Neural progenitor cell (in vitro differentiated cells): ENCODE data around the gene CDC42EP3. TPM values are rescaled to one million over a fixed set of nuclear protein-coding genes. Genes with fewer than 3 reads are reported as not detected.

Source experiments
- DNase-seq: peaks from one replicate; pipeline ENCODE4 v3.0.0-alpha.2; 2016; ENCODE audit warnings: low spot score
- H2AFZ ChIP-seq: fragments of 200-600 bp; sonication (generic); replicated peaks from 2 replicates; pipeline ENCODE4 v1.6.1; 2016; ENCODE audit warnings: antibody characterized with exemption
- H3F3A ChIP-seq: fragments of 200-600 bp; sonication (generic); 2 replicates; pipeline ENCODE4 v1.6.1; 2016; ENCODE audit warnings: antibody characterized with exemption, low read depth
- H3K27ac ChIP-seq: fragments of 200-600 bp; sonication (generic); 2 replicates; pipeline ENCODE4 v1.5.1; 2016; ENCODE audit warnings: mild to moderate bottlenecking
- H3K27me3 ChIP-seq: fragments of 200-600 bp; sonication (generic); 2 replicates; pipeline ENCODE4 v1.6.1; 2016; ENCODE audit warnings: mild to moderate bottlenecking, moderate library complexity
- H3K36me3 ChIP-seq: fragments of 200-600 bp; sonication (generic); 2 replicates; pipeline ENCODE4 v1.5.1; 2016
- H3K4me1 ChIP-seq: fragments of 200-600 bp; sonication (generic); 2 replicates; pipeline ENCODE4 v1.6.1; 2016; ENCODE audit warnings: mixed run types
- H3K4me2 ChIP-seq: fragments of 200-600 bp; sonication (generic); 2 replicates; pipeline ENCODE4 v1.6.1; 2016
- H3K4me3 ChIP-seq: fragments of 200-600 bp; sonication (generic); 2 replicates; pipeline ENCODE4 v1.5.1; 2016
- H3K79me2 ChIP-seq: fragments of 200-600 bp; sonication (generic); 2 replicates; pipeline ENCODE4 v1.6.1; 2016; ENCODE audit warnings: low read depth
- H3K9ac ChIP-seq: fragments of 200-600 bp; sonication (generic); 2 replicates; pipeline ENCODE4 v1.6.1; 2016
- H3K9me3 ChIP-seq: fragments of 200-600 bp; sonication (generic); 2 replicates; pipeline ENCODE4 v1.5.1; 2016; ENCODE audit warnings: low read depth
- H4K20me1 ChIP-seq: fragments of 200-600 bp; sonication (generic); 2 replicates; pipeline ENCODE4 v1.6.1; 2016; ENCODE audit warnings: low read depth
- H3K27ac Mint-ChIP-seq: 3 replicates; pipeline ENCODE4 v1.8.0; 2021; ENCODE audit warnings: mixed read lengths
- H3K27me3 Mint-ChIP-seq: 2 replicates; pipeline ENCODE4 v1.8.0; 2022; ENCODE audit warnings: low read depth, mild to moderate bottlenecking, inconsistent platforms, moderate library complexity, mixed read lengths; ENCODE audit not compliant: insufficient read depth
- H3K36me3 Mint-ChIP-seq: 3 replicates; pipeline ENCODE4 v1.8.0; 2021; ENCODE audit warnings: mixed read lengths
- H3K4me1 Mint-ChIP-seq: 3 replicates; pipeline ENCODE4 v1.8.0; 2021; ENCODE audit warnings: mixed read lengths
- H3K4me3 Mint-ChIP-seq: 3 replicates; pipeline ENCODE4 v1.8.0; 2021; ENCODE audit warnings: mild to moderate bottlenecking, moderate library complexity, mixed read lengths
- H3K9me3 Mint-ChIP-seq: 3 replicates; pipeline ENCODE4 v1.8.0; 2020; ENCODE audit warnings: mixed read lengths
- CTCF ChIP-seq: fragments of 200-600 bp; sonication (generic); IDR thresholded peaks from 2 replicates; pipeline ENCODE4 v1.5.1; 2017; ENCODE audit warnings: antibody characterized with exemption, mild to moderate bottlenecking
- EZH2 ChIP-seq: fragments of 200-600 bp; sonication (generic); IDR thresholded peaks from 2 replicates; pipeline ENCODE4 v1.6.1; 2017; ENCODE audit warnings: antibody characterized with exemption, mild to moderate bottlenecking, moderate library complexity
- EZH2phosphoT487 ChIP-seq: fragments of 200-600 bp; sonication (generic); IDR thresholded peaks from 2 replicates; pipeline ENCODE4 v1.6.1; 2017; ENCODE audit warnings: antibody characterized with exemption
- total RNA-seq: library from RNA; depleted of rRNA; stranded (reverse); fragments of >200 nt; gene quantifications from 2 replicates; pipeline ENCODE4 v1.2.3, GENCODE V29; 2015; ENCODE audit warnings: low replicate concordance

Gene CDC42EP3
- total RNA-seq, 1 donor from 2014 or later = 21.2 TPM

DNA sequence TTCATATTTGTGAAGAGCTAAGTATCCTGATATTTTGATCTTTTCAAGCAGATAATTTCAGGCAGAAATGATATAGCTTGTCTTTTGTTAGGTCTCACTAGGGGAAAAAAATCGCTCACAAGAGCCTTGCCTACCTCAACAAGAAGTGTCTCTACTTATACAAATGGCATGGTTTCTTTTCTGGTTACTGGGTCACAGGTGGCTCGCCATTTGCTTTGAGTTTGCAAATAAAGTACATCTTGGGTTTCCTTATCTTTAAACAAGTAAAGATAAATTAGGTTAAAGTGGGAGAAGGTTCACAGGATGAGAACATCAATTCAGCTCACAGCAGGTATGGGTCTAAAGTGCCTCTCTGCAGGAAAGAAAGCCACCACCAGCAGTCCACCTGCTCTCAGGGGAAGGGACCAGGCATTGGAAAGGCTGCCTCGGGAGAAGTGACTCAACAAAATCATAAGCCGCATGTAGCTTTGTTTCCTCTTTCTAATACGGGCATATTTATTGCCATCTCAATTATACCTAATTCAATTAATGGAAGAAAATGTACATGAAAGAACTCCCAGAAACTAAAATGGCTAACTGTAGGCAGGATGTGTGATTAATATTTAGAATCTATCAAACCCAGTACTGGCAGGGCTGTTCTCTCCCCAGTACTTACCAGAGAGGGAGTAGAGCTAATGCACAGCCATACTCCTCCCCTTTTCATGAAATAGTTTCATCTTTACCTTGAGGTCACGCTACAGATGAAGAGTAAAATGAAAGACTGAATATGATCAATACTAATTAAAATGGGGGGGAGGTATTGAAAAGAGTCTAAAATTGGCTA, 28.3 kb downstream of the CDC42EP3 start:
- H3K4me3 ChIP-seq = no peak overlapping the region
- H3K27ac Mint-ChIP-seq = no peak overlapping the region
- H3K36me3 Mint-ChIP-seq = peaks cover 37% of the 10 kb centered on the region
- H3K27ac ChIP-seq = no peak overlapping the region
- H3F3A ChIP-seq = no peaks in the 10 kb centered on the region
- no peaks in the 10 kb centered on the region for H3K36me3 ChIP-seq
- H3K4me3 Mint-ChIP-seq = no peak overlapping the region
- H3K4me1 Mint-ChIP-seq = peaks cover 2% of the 10 kb centered on the region
- peaks cover 6% of the 10 kb centered on the region for H3K9me3 Mint-ChIP-seq
- no peak overlapping the region for H3K4me2 ChIP-seq
- H3K9me3 ChIP-seq = no peaks in the 10 kb centered on the region
- no peak overlapping the region for H2AFZ ChIP-seq
- H4K20me1 ChIP-seq = no peaks in the 10 kb centered on the region
- no peak overlapping the region for H3K9ac ChIP-seq
- no peaks in the 10 kb centered on the region for H3K27me3 ChIP-seq
- peaks cover 15% of the 10 kb centered on the region for H3K79me2 ChIP-seq
- H3K27me3 Mint-ChIP-seq = no peaks in the 10 kb centered on the region
- no peak for TF ChIP-seq EZH2
- no peak for TF ChIP-seq CTCF
- TF ChIP-seq EZH2phosphoT487 = no peak
- no peaks in the 10 kb centered on the region for H3K4me1 ChIP-seq
- DNase-seq = no peak

DNA sequence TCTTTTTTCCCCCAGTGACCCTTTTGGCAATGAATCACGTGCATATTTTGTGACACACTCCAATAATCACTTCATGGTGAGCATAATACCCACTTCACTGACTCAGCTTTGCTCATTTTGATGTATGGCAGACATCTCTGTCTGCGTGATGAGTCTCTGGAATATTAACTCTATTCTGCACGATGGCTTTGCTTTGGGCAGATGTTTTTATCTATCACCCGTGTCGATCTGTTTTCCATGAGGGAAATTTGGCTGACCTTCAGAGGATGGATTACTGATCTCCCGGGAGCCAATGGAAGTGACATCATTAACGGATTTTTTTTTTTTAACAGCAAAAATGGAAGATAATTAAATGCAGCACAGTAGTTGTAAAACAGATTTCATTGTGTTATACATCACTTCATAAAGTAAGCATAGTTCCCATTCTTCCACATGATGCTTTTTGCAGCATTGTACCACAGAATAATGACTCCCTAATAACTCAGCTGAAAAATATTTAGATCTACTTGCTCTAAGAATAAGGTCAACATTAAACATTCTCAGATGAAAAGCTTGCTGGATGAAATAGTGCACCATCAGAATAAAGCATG, 29.8 kb downstream of the CDC42EP3 start:
- Histone ChIP-seq H3K4me1 (no peaks in the 10 kb centered on the region), H2AFZ (no peak overlapping the region), H4K20me1 (no peaks in the 10 kb centered on the region), H3K27me3 (no peaks in the 10 kb centered on the region), H3K27ac (no peak overlapping the region), H3K79me2 (peaks cover 3% of the 10 kb centered on the region), H3K4me2 (no peak overlapping the region), H3F3A (no peaks in the 10 kb centered on the region), H3K4me3 (no peak overlapping the region), H3K9ac (no peak overlapping the region), H3K9me3 (no peaks in the 10 kb centered on the region), H3K36me3 (no peaks in the 10 kb centered on the region)
- TF ChIP-seq CTCF = no peak
- TF ChIP-seq EZH2 = no peak
- TF ChIP-seq EZH2phosphoT487 = no peak
- no peak overlapping the region for H3K4me3 Mint-ChIP-seq
- no peak overlapping the region for H3K27ac Mint-ChIP-seq
- peaks cover 2% of the 10 kb centered on the region for H3K4me1 Mint-ChIP-seq
- DNase-seq = no peak
- no peaks in the 10 kb centered on the region for H3K9me3 Mint-ChIP-seq
- H3K27me3 Mint-ChIP-seq = no peaks in the 10 kb centered on the region
- H3K36me3 Mint-ChIP-seq = peaks cover 27% of the 10 kb centered on the region

GRCh38 chr2:37639631-37640030, 31.8 kb downstream of the CDC42EP3 start:
- H3K4me3 Mint-ChIP-seq = no peak overlapping the region
- H3K79me2 ChIP-seq = no peaks in the 10 kb centered on the region
- peaks cover 18% of the 10 kb centered on the region for H3K36me3 Mint-ChIP-seq
- H2AFZ ChIP-seq = no peak overlapping the region
- H3K9me3 Mint-ChIP-seq = no peaks in the 10 kb centered on the region
- H3K27ac ChIP-seq = no peak overlapping the region
- peaks cover 8% of the 10 kb centered on the region for H3K4me1 Mint-ChIP-seq
- no peak for DNase-seq
- H3K4me1 ChIP-seq = no peaks in the 10 kb centered on the region
- H3K4me3 ChIP-seq = no peak overlapping the region
- H3K36me3 ChIP-seq = no peaks in the 10 kb centered on the region
- H3K27ac Mint-ChIP-seq = no peak overlapping the region
- no peaks in the 10 kb centered on the region for H3F3A ChIP-seq
- H3K4me2 ChIP-seq = no peak overlapping the region
- no peak overlapping the region for H3K9ac ChIP-seq
- no peaks in the 10 kb centered on the region for H3K27me3 Mint-ChIP-seq
- no peaks in the 10 kb centered on the region for H3K9me3 ChIP-seq
- no peaks in the 10 kb centered on the region for H4K20me1 ChIP-seq
- no peak for TF ChIP-seq CTCF
- no peak for TF ChIP-seq EZH2
- TF ChIP-seq EZH2phosphoT487 = no peak
- H3K27me3 ChIP-seq = no peaks in the 10 kb centered on the region
